H9 (cell line): Measurements from ENCODE around the gene AGMO. TPM values are rescaled to one million over a fixed set of nuclear protein-coding genes. Genes with fewer than 3 reads are reported as not detected.

ENCODE experiments used
- DNase-seq: peaks from one replicate; pipeline ENCODE4 v3.0.0-alpha.2; 2017
- H2AFZ ChIP-seq: one replicate; pipeline ENCODE4 v1.6.1; 2013; ENCODE audit warnings: mild to moderate bottlenecking, low read length, control low read depth, moderate library complexity
- H2AK5ac ChIP-seq: 2 replicates; pipeline ENCODE4 v1.6.1; 2013; ENCODE audit warnings: low read length, control low read depth, mixed read lengths; ENCODE audit not compliant: insufficient read length
- H2BK120ac ChIP-seq: one replicate; pipeline ENCODE4 v1.6.1; 2013; ENCODE audit warnings: low read depth, mild to moderate bottlenecking, low read length, control low read depth, inconsistent platforms; ENCODE audit not compliant: poor library complexity, severe bottlenecking
- H2BK12ac ChIP-seq: 2 replicates; pipeline ENCODE4 v1.6.1; 2013; ENCODE audit warnings: low read length, control low read depth, mixed read lengths, low read depth; ENCODE audit not compliant: insufficient read length
- H2BK15ac ChIP-seq: 2 replicates; pipeline ENCODE4 v1.6.1; 2013; ENCODE audit warnings: low read depth, low read length, control low read depth
- H2BK20ac ChIP-seq: one replicate; pipeline ENCODE4 v1.6.1; 2013; ENCODE audit warnings: low read depth, mild to moderate bottlenecking, low read length, control low read depth, inconsistent platforms; ENCODE audit not compliant: poor library complexity, severe bottlenecking
- H2BK5ac ChIP-seq: 2 replicates; pipeline ENCODE4 v1.6.1; 2013; ENCODE audit warnings: low read length, control low read depth, mixed read lengths; ENCODE audit not compliant: insufficient read length
- H3K14ac ChIP-seq: 2 replicates; pipeline ENCODE4 v1.6.1; 2013; ENCODE audit warnings: low read length, control low read depth; ENCODE audit not compliant: insufficient read depth
- H3K18ac ChIP-seq: 2 replicates; pipeline ENCODE4 v1.6.1; 2013; ENCODE audit warnings: low read depth, mild to moderate bottlenecking, mixed read lengths, low read length, control low read depth; ENCODE audit not compliant: insufficient read length
- H3K23ac ChIP-seq: 2 replicates; pipeline ENCODE4 v1.6.1; 2013; ENCODE audit warnings: low read length, control low read depth, mixed read lengths, low read depth; ENCODE audit not compliant: insufficient read length
- H3K23me2 ChIP-seq: 2 replicates; pipeline ENCODE4 v1.6.1; 2013; ENCODE audit warnings: low read depth, mild to moderate bottlenecking, mixed read lengths, low read length, control low read depth; ENCODE audit not compliant: insufficient read length, poor library complexity, severe bottlenecking
- H3K27ac ChIP-seq: 2 replicates; pipeline ENCODE4 v1.5.1; 2013; ENCODE audit warnings: low read length, control low read depth, mixed read lengths, low read depth; ENCODE audit not compliant: insufficient read length
- H3K27me3 ChIP-seq: 2 replicates; pipeline ENCODE4 v1.6.1; 2013; ENCODE audit warnings: low read length, control low read depth, inconsistent platforms; ENCODE audit not compliant: insufficient read depth
- H3K4ac ChIP-seq: 2 replicates; pipeline ENCODE4 v1.6.1; 2013; ENCODE audit warnings: low read depth, mild to moderate bottlenecking, control low read depth, inconsistent platforms, low read length, moderate library complexity
- H3K4me1 ChIP-seq: 2 replicates; pipeline ENCODE4 v1.6.1; 2013; ENCODE audit warnings: low read length, control low read depth, inconsistent platforms; ENCODE audit not compliant: insufficient read depth
- H3K4me2 ChIP-seq: 2 replicates; pipeline ENCODE4 v1.6.1; 2013; ENCODE audit warnings: low read length, control low read depth, mixed read lengths; ENCODE audit not compliant: insufficient read length, insufficient read depth
- H3K56ac ChIP-seq: 2 replicates; pipeline ENCODE4 v1.6.1; 2013; ENCODE audit warnings: low read depth, mild to moderate bottlenecking, mixed read lengths, low read length, control low read depth; ENCODE audit not compliant: insufficient read length
- H3K79me1 ChIP-seq: 2 replicates; pipeline ENCODE4 v1.6.1; 2013; ENCODE audit warnings: low read depth, mild to moderate bottlenecking, moderate library complexity, low read length, control low read depth, inconsistent platforms; ENCODE audit not compliant: insufficient read depth, poor library complexity, severe bottlenecking
- H3K79me2 ChIP-seq: 2 replicates; pipeline ENCODE4 v1.6.1; 2013; ENCODE audit warnings: low read length, control low read depth, inconsistent platforms; ENCODE audit not compliant: insufficient read depth
- H3K9ac ChIP-seq: 2 replicates; pipeline ENCODE4 v1.6.1; 2013; ENCODE audit warnings: low read length, control low read depth, mixed read lengths; ENCODE audit not compliant: insufficient read length; ENCODE audit errors: extremely low read depth
- H3K9me3 ChIP-seq: one replicate; pipeline ENCODE4 v1.6.1; 2013; ENCODE audit warnings: low read depth, low read length, inconsistent platforms; ENCODE audit not compliant: control insufficient read depth
- H3T11ph ChIP-seq: one replicate; pipeline ENCODE4 v1.6.1; 2013; ENCODE audit warnings: mild to moderate bottlenecking, low read length, control low read depth, inconsistent platforms
- H4K20me1 ChIP-seq: one replicate; pipeline ENCODE4 v1.6.1; 2013; ENCODE audit not compliant: control insufficient read depth, insufficient read length, insufficient read depth
- H4K5ac ChIP-seq: 2 replicates; pipeline ENCODE4 v1.6.1; 2013; ENCODE audit warnings: low read depth, mild to moderate bottlenecking, mixed read lengths, low read length, control low read depth; ENCODE audit not compliant: insufficient read length
- H4K8ac ChIP-seq: replicated peaks from 2 replicates; pipeline ENCODE4 v1.6.1; 2013; ENCODE audit warnings: low read length, control low read depth, mixed read lengths, low read depth; ENCODE audit not compliant: insufficient read length
- H4K91ac ChIP-seq: 2 replicates; pipeline ENCODE4 v1.6.1; 2013; ENCODE audit warnings: low read depth, mild to moderate bottlenecking, moderate library complexity, mixed read lengths, low read length, control low read depth; ENCODE audit not compliant: insufficient read length
- H3K27ac Mint-ChIP-seq, 3 experiments: 2 replicates in 2 of 3; 3 replicates in 1 of 3; pipeline ENCODE4 v1.8.0; 2020 to 2021; ENCODE audit warnings: mixed read lengths in 3 of 3, mild to moderate bottlenecking in 1 of 3, moderate library complexity in 1 of 3
- H3K27me3 Mint-ChIP-seq: 2 replicates; pipeline ENCODE4 v1.8.0; 2021; ENCODE audit warnings: low read depth, mild to moderate bottlenecking, moderate library complexity, mixed read lengths
- H3K36me3 Mint-ChIP-seq, 3 experiments: 2 replicates in 2 of 3; 3 replicates in 1 of 3; pipeline ENCODE4 v1.8.0; 2020 to 2021; ENCODE audit warnings: low read depth in 3 of 3, mixed read lengths in 3 of 3; ENCODE audit not compliant: insufficient read depth in 1 of 3
- H3K4me1 Mint-ChIP-seq, 2 experiments: 2 replicates each; pipeline ENCODE4 v1.8.0; 2020; ENCODE audit warnings: mixed read lengths in 2 of 2
- H3K4me3 Mint-ChIP-seq, 2 experiments: 2 replicates in 1 of 2; 3 replicates in 1 of 2; pipeline ENCODE4 v1.8.0; 2020 to 2021; ENCODE audit warnings: mild to moderate bottlenecking in 2 of 2, mixed read lengths in 2 of 2, moderate library complexity in 1 of 2
- H3K9me3 Mint-ChIP-seq, 2 experiments: 2 replicates in 1 of 2; 3 replicates in 1 of 2; pipeline ENCODE4 v1.8.0; 2020; ENCODE audit warnings: mild to moderate bottlenecking in 2 of 2, mixed read lengths in 2 of 2, moderate library complexity in 1 of 2
- CTCF ChIP-seq: fragments of 200-600 bp; sonication (generic); conservative IDR thresholded peaks from 3 replicates; pipeline ENCODE4 v1.8.0; 2021; ENCODE audit warnings: antibody characterized with exemption, mild to moderate bottlenecking
- WGBS: extraction: QIAGEN DNeasy Blood & Tissue Kit; methylation state at CpG from one replicate; pipeline ENCODE4 v1.1.7; 2013; ENCODE audit warnings: missing lambda C conversion rate, low lambda C conversion rate, mixed read lengths; ENCODE audit not compliant: insufficient read length; ENCODE audit errors: extremely low coverage; 5-methylcytosine and 5-hydroxymethylcytosine counted together
- total RNA-seq: library from RNA; stranded (reverse); gene quantifications from 2 replicates; pipeline ENCODE4 v1.2.1, GENCODE V29; 2021

The AGMO gene
- total RNA-seq, 1 experiment from 2014 or later, result 0.70 TPM

- no peak for DNase-seq
- no peak overlapping the region for H2BK12ac ChIP-seq
- no peaks in the 10 kb centered on the region for H3K27me3 ChIP-seq
- H3K4me2 ChIP-seq, result no peak overlapping the region
- H3K9me3 Mint-ChIP-seq, result no peaks in the 10 kb centered on the region
- no peak overlapping the region for H4K91ac ChIP-seq
- no peak overlapping the region for H2BK15ac ChIP-seq
- no peak overlapping the region for H3K18ac ChIP-seq
- no peak overlapping the region for H2AFZ ChIP-seq
- H3K79me2 ChIP-seq, result no peaks in the 10 kb centered on the region
- H3K9me3 ChIP-seq, result no peaks in the 10 kb centered on the region
- H3K36me3 Mint-ChIP-seq, result no peaks in the 10 kb centered on the region
- TF ChIP-seq CTCF, result no peak
- H3K23ac ChIP-seq, result no peak overlapping the region
- H3K27me3 Mint-ChIP-seq, result no peaks in the 10 kb centered on the region
- no peak overlapping the region for H2AK5ac ChIP-seq
- no peak overlapping the region for H3K56ac ChIP-seq
- H3T11ph ChIP-seq, result no peak overlapping the region
- H3K4me1 ChIP-seq, result no peaks in the 10 kb centered on the region
- H4K5ac ChIP-seq, result no peak overlapping the region
- no peak overlapping the region for H2BK5ac ChIP-seq
- H3K4me1 Mint-ChIP-seq, result peaks cover 4 to 5% of the 10 kb centered on the region in 2 experiments; a peak in 1 of 4 replicates
- H3K4me3 Mint-ChIP-seq, result no peak overlapping the region
- no peaks in the 10 kb centered on the region for H3K79me1 ChIP-seq
- no peak overlapping the region for H2BK120ac ChIP-seq
- H3K4ac ChIP-seq, result no peak overlapping the region
- no peaks in the 10 kb centered on the region for H4K20me1 ChIP-seq
- H3K27ac Mint-ChIP-seq, result no peak overlapping the region
- H4K8ac ChIP-seq, result no peak overlapping the region
- H3K23me2 ChIP-seq, result no peaks in the 10 kb centered on the region
- no peak overlapping the region for H2BK20ac ChIP-seq
- no peak overlapping the region for H3K14ac ChIP-seq
- no CpG with 5 or more reads among the region's 1 CpG for WGBS
- H3K9ac ChIP-seq, result no peak overlapping the region
- no peak overlapping the region for H3K27ac ChIP-seq
Observed at GRCh38 chr7:15602236-15602635, 40.4 kb upstream of the AGMO start.
